CD14-positive monocyte (primary cell): ENCODE measurements around the gene ZNF26. TPM values are rescaled to one million over a fixed set of nuclear protein-coding genes. Genes with fewer than 3 reads are reported as not detected.

ENCODE experiments used
- DNase-seq, 3 donors: peaks; one replicate each; pipeline ENCODE4 v3.0.0-alpha.2; 2011 to 2022
- H2AFZ ChIP-seq: 2 replicates; pipeline ENCODE4 v1.6.0; 2012; ENCODE audit warnings: mild to moderate bottlenecking, low read depth, low read length, inconsistent platforms; ENCODE audit not compliant: insufficient read depth, poor library complexity, severe bottlenecking
- H3K27ac ChIP-seq, 2 donors: 1 replicate in 1 of 2; 2 replicates in 1 of 2; pipeline ENCODE4 v1.5.1; 2012 to 2013; ENCODE audit warnings: low read length in 2 of 2, control low read depth in 1 of 2, inconsistent platforms in 1 of 2, low read depth in 1 of 2, mild to moderate bottlenecking in 1 of 2
- H3K27me3 ChIP-seq, 2 donors: one replicate each; pipeline versions ENCODE4 v1.6.0 to v1.6.1; 2011 to 2013; ENCODE audit warnings: low read length in 2 of 2; ENCODE audit not compliant: control insufficient read depth in 2 of 2, insufficient read depth in 2 of 2
- H3K36me3 ChIP-seq, 2 donors: replicated peaks in 1 of 2; 1 replicate in 1 of 2; 2 replicates in 1 of 2; pipeline versions ENCODE4 v1.5.1 to v1.6.1; 2012 to 2013; ENCODE audit warnings: low read length in 2 of 2, control low read depth in 1 of 2, inconsistent platforms in 1 of 2, mild to moderate bottlenecking in 1 of 2; ENCODE audit not compliant: insufficient read depth in 2 of 2, control insufficient read depth in 1 of 2
- H3K4me1 ChIP-seq, 2 donors: 1 replicate in 1 of 2; 2 replicates in 1 of 2; pipeline versions ENCODE4 v1.5.1 to v1.6.1; 2012 to 2013; ENCODE audit warnings: low read length in 2 of 2, control low read depth in 1 of 2, inconsistent platforms in 1 of 2, mild to moderate bottlenecking in 1 of 2, moderate library complexity in 1 of 2; ENCODE audit not compliant: insufficient read depth in 2 of 2, control insufficient read depth in 1 of 2
- H3K4me2 ChIP-seq: replicated peaks from 2 replicates; pipeline ENCODE3; 2012; ENCODE audit warnings: low read length, moderate library complexity, mild to moderate bottlenecking; ENCODE audit not compliant: poor library complexity, severe bottlenecking; ENCODE audit errors: extremely low read depth
- H3K4me3 ChIP-seq, 3 experiments: fragments of 200-600 bp in 1 of 3; sonication (generic) in 1 of 3; replicated peaks in 1 of 3; 1 replicate in 2 of 3; 2 replicates in 1 of 3; pipeline ENCODE4 v1.5.1; 2011 to 2013; ENCODE audit warnings: low read length in 3 of 3, mild to moderate bottlenecking in 3 of 3, control low read depth in 2 of 3, low read depth in 2 of 3, inconsistent platforms in 1 of 3, moderate library complexity in 1 of 3
- H3K79me2 ChIP-seq: 2 replicates; pipeline ENCODE4 v1.6.0; 2012; ENCODE audit warnings: mild to moderate bottlenecking, control low read depth, inconsistent platforms, low read length, moderate library complexity; ENCODE audit not compliant: insufficient read depth
- H3K9ac ChIP-seq: 2 replicates; pipeline ENCODE4 v1.6.0; 2017; ENCODE audit warnings: low read length, mild to moderate bottlenecking; ENCODE audit not compliant: insufficient read depth, poor library complexity, severe bottlenecking
- H3K9me3 ChIP-seq, 2 donors: replicated peaks in 1 of 2; 1 replicate in 1 of 2; 2 replicates in 1 of 2; pipeline versions ENCODE4 v1.5.1 to v1.6.1; 2012 to 2013; ENCODE audit warnings: low read length in 2 of 2, control low read depth in 1 of 2; ENCODE audit not compliant: control insufficient read depth in 1 of 2, insufficient read depth in 1 of 2
- H4K20me1 ChIP-seq: 2 replicates; pipeline ENCODE4 v1.6.0; 2012; ENCODE audit warnings: mild to moderate bottlenecking, low read length, control low read depth, moderate library complexity; ENCODE audit not compliant: insufficient read depth
- H3K27ac Mint-ChIP-seq, 7 donors: one replicate each; pipeline ENCODE4 v1.8.0; 2020; ENCODE audit warnings: mild to moderate bottlenecking in 7 of 7, mixed read lengths in 7 of 7, moderate library complexity in 6 of 7, inconsistent platforms in 2 of 7
- H3K27me3 Mint-ChIP-seq, 3 donors: one replicate each; pipeline ENCODE4 v1.8.0; 2021 to 2022; ENCODE audit warnings: low read depth in 3 of 3, mild to moderate bottlenecking in 3 of 3, mixed read lengths in 3 of 3, moderate library complexity in 3 of 3, inconsistent platforms in 1 of 3
- H3K36me3 Mint-ChIP-seq, 2 donors: one replicate each; pipeline ENCODE4 v1.8.0; 2020; ENCODE audit warnings: mixed read lengths in 2 of 2, inconsistent platforms in 1 of 2, mild to moderate bottlenecking in 1 of 2
- H3K4me1 Mint-ChIP-seq: one replicate; pipeline ENCODE4 v1.8.0; 2020; ENCODE audit warnings: mild to moderate bottlenecking, mixed read lengths
- H3K4me3 Mint-ChIP-seq, 2 donors: one replicate each; pipeline ENCODE4 v1.8.0; 2020; ENCODE audit warnings: mild to moderate bottlenecking in 2 of 2, mixed read lengths in 2 of 2, moderate library complexity in 1 of 2
- H3K9me3 Mint-ChIP-seq, 7 donors: one replicate each; pipeline ENCODE4 v1.8.0; 2020 to 2022; ENCODE audit warnings: mixed read lengths in 7 of 7, mild to moderate bottlenecking in 6 of 7, moderate library complexity in 6 of 7, inconsistent platforms in 2 of 7
- CTCF ChIP-seq: fragments of 200-600 bp; IDR thresholded peaks from one replicate; pipeline ENCODE4 v1.8.0; 2022; ENCODE audit warnings: antibody characterized with exemption, mild to moderate bottlenecking
- WGBS: methylation state at CpG from one replicate; pipeline ENCODE4 v1.1.5; 2013; ENCODE audit warnings: missing lambda C conversion rate; ENCODE audit not compliant: insufficient coverage; 5-methylcytosine and 5-hydroxymethylcytosine counted together
- intact Hi-C, 2 donors: fragments of 100-400 bp; cut with micrococcal nuclease; formaldehyde crosslinking; loops; one replicate each; pipeline versions ENCODE4 v1.15.0 to v1.15.1; 2023
- polyA plus RNA-seq, 3 donors: library from polyadenylated mRNA; depleted of rRNA in 1 of 3; unstranded in 2 of 3; stranded (reverse) in 1 of 3; fragments of 300-500 nt in 2 of 3; fragments of >200 nt in 1 of 3; fragmentation: Illumina TruSeq in 2 of 3; gene quantifications; 1 replicate in 2 of 3; 2 replicates in 1 of 3; pipeline ENCODE4 v1.2.3, GENCODE V29; 2012 to 2021

Gene ZNF26
- polyA plus RNA-seq, 3 donors = 3.3 to 17.6 (median 3.8) TPM

DNA sequence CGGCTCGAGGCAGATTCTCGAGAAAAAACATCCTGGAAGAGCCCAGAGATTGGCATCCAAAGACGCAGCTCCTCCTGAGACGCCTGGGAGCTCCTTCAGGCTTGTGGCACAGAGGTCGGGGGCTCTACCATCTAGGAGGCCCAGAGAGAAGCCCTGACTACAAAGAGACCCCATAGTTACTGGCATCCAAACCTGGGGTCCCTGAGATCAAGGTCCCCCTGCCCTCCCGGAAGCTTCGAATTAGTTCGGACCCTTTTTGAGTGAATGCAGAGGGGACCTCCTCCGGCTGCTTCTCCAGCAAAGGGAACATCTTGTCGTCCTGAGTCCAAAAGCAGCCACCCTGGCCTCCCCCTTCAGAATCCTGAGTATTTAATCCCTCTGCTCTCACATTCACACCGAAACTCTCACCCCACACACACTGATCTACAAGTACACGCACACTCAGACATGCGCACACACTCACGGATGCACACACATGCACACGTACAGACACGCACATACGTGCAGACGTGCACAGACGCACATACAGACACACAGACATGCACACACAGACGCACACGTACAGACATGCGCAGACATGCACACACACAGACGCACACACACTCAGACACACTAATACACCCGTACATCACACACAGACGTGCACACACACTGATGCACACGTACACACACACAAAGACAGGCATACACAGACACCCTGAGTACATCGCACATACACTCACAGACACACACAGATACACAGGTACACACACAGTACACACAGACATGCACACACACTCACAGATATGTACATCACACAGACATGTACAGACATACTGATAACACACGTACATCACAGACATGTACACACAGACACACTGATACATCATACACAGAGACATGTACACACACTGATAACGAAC, 36.0 kb upstream of the ZNF26 start:
- Mint-ChIP-seq H3K27ac (no peak overlapping the region), H3K9me3 (peaks cover 7 to 59% (median 26%) of the 10 kb centered on the region in 7 donors)
- H3K4me2 ChIP-seq = no peak overlapping the region

More for the DNA sequence above, 36.0 kb upstream of the ZNF26 start:
- H3K36me3 ChIP-seq = peaks cover 14 to 56% of the 10 kb centered on the region in 2 donors
- H3K9ac ChIP-seq = no peak overlapping the region
- H2AFZ ChIP-seq = no peak overlapping the region
- no peak for TF ChIP-seq CTCF
- H4K20me1 ChIP-seq = no peaks in the 10 kb centered on the region
- H3K27ac ChIP-seq = no peak overlapping the region
- intact Hi-C loops = loop anchor here in 1 of 2 donors (5.0 kb wide), 1 partner anchor 38 kb away; no protein-coding TSS in a partner anchor
- peaks cover 4 to 5% of the 10 kb centered on the region in 2 donors for H3K4me1 ChIP-seq
- Mint-ChIP-seq H3K4me1 (peaks cover 7% of the 10 kb centered on the region), H3K27me3 (peaks cover 0 to 2% (median 0%) of the 10 kb centered on the region in 3 donors), H3K4me3 (no peak overlapping the region), H3K36me3 (peaks cover 33 to 52% of the 10 kb centered on the region in 2 donors)
- WGBS = 98% methylated on average over 30 of the region's 30 CpGs
- no peak for DNase-seq
- no peaks in the 10 kb centered on the region for H3K27me3 ChIP-seq
- no peaks in the 10 kb centered on the region for H3K79me2 ChIP-seq
- peak overlapping the region in 1 of 3 experiments; percentile 25 for H3K4me3 ChIP-seq
- peaks cover 88 to 92% of the 10 kb centered on the region in 2 donors for H3K9me3 ChIP-seq
